GM21515 (cell line): ENCODE data around the gene NKAIN2.

Experiments used
- ATAC-seq: cut with Tn5 transposase; IDR thresholded peaks from one replicate; pipeline ENCODE4 v1.9.1; 2021; ENCODE audit not compliant: unreplicated experiment

The NKAIN2 gene

DNA sequence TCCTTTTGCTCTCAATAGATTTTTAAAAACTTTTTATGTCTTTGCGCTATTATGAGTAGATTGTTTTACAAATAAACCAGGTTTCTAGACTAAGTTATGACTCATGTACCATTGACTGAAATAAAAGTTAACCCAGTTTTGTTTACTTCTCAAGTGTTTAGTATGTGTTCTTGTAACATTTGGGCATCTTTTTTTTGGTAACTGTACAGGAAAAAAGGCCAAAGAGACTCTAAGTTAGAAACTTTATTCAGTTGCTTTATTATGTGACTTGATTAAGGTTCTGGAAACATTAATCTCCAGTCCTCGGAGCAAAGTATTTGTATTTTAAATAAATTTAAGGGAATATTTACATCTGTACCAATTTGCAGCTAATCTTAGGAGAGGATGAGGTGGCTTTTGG is 2.9 kb downstream of the NKAIN2 start:
- ATAC-seq: no peak

DNA sequence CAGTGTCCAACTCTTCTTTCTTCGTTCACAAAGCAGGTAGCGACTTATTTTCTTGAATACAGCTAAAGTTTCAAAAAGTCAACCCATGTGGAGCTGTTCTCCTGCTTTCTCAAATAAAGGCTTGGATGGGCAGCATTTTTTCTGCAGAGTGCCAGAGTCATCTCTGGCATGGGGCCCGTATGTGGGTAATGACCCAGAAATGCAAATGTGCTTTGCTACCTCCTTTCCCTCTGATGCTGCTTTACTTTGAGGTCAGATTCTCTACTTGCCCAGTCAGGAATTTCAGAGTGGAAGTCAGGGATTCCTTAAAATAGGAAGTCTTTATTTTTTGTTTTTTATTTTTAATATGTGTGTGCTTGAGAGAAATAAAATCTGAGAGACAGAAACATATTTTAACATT is 4.9 kb downstream of the NKAIN2 start:
- ATAC-seq: no peak

DNA sequence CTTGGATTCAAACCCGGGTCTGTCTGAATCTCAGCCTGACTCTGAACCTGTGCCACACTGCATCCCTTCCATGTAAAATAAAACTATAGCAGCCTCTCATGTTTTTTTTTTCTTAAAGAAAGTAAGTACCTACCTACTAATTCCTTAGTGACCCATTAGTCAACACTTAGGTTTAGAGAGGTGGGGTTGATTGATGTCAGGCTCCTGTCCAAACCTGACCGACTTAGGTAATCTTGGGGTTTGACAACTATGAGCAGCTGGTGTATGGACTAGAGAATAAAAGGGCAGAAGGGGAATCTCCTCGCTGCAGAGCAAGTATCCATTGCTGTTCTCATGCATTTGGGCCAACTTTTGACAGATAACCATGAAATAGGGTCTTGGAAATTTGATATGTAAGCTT is 6.5 kb downstream of the NKAIN2 start:
- no peak for ATAC-seq

DNA sequence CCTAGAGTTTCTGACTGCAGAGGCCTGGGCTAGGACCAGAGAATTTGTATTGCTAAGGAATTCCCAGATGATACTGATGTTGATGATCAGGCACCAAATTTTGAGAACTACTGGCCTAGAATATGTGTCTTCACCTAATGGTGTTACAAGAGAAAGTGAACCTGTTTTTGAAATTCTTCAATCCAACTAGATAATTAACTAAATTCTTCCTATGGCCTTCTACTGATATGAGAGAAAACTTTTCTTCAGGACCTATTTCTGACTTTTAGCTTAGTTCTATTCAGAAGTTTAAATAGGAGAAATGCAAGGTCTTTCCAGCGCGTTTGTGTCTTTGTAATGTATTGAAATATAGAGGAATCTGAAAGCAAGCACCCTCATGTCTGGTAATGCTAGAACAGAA is 7.3 kb downstream of the NKAIN2 start:
- ATAC-seq: no peak

DNA sequence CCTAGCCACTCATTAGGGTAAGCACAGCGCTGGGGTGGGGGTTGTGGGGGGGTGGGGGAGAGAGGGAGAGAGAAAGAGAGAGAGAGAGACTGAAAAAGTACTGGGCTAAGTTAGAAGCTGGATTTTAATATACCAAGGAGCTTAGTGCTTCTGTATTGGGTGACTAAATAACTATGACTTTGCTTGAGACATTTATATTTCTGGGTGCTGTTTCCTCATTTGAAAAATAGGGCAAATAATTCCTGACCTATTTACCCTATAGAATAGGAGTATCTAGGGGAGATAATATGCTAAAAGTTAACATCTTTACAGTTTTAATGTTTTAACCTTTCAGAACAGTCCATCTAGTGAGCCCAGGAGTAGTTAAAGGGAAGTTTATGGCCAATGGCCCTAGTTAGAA is 7.7 kb downstream of the NKAIN2 start:
- no peak for ATAC-seq

DNA sequence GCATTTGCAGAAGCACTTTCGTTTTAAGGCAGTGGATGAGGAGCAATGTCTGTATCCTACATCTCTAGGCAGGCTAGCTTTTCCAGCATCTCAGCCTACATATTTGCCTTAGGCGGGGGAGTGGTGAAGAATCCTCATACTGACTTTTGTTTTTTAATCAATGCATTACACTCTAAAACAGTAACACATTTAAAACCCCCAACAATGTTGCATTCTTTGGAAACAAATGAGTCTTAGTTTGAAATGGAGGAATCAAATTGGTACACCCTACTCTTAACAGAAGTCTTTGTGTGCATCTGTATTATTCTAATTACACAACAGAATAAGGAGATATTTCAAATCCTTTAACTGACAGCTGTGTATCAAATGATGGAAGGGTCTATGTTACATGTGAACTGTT is 9.0 kb downstream of the NKAIN2 start:
- ATAC-seq: no peak

DNA sequence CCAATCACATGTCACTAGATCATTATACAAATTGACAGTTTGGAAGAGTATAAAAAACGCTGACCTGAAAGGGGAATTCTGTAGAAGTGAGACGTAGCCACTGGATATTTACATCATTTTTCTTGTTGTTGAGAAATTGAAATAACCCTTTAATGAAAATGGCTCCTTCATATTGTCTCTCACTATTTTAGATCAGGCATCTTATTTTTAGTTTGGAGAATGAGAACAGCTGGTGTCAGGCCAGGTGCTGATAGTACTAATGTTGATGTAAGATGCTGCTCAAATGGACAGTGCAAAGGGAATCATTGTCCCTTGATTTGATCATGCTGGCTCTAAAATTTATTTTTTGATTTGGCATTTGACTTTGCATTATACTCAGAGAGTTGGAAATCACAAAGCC is 17.4 kb downstream of the NKAIN2 start:
- ATAC-seq: no peak

DNA sequence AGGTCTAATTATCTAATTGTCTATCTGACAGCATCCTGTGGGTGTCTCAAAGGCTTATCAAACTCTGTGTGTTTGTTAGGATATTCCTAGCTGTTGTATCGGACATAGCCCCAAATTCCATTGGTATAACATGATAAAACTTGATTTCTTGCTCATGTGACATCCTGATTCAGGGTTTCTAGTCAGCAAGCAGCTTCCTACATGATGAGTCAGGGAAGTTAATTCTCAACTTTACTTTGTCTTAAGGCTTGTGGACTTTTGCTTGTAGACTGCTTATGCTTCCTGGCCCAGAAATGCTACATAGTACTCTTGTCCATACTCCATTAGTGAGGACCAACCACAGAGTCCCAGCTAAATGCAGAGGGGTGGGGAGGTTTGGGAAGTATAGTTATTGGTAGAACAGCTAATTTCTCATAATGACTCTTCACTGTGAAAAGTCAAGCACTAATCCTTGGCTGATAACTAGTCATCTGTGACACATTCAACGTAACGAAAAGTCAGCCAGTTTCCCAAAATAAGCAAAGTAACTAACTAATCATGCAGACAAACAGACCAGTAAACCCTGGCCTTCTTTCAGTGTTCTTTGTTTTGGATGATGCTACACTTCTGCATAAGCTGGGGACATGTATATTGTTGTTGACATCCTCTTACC is 25.8 kb downstream of the NKAIN2 start:
- ATAC-seq: no peak

DNA sequence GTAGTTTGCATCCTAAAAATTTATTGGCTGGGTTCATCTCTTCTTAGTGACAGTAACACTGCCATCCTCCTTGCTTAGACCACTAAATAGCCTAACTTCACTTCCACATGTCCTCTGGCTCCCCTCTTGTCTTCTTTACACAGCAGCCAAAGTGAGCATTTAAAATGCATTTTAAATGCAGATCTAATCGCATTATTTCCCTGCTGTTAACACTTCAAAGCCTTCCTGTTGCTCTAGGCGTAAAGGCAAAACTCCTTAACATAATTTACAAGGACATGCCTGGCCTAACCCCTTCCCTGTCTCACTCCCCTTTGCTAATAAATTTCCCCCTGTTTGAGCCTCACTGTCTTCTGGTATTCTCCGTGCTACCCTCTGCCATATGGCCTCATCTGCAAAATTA is 26.5 kb downstream of the NKAIN2 start:
- ATAC-seq: no peak

DNA sequence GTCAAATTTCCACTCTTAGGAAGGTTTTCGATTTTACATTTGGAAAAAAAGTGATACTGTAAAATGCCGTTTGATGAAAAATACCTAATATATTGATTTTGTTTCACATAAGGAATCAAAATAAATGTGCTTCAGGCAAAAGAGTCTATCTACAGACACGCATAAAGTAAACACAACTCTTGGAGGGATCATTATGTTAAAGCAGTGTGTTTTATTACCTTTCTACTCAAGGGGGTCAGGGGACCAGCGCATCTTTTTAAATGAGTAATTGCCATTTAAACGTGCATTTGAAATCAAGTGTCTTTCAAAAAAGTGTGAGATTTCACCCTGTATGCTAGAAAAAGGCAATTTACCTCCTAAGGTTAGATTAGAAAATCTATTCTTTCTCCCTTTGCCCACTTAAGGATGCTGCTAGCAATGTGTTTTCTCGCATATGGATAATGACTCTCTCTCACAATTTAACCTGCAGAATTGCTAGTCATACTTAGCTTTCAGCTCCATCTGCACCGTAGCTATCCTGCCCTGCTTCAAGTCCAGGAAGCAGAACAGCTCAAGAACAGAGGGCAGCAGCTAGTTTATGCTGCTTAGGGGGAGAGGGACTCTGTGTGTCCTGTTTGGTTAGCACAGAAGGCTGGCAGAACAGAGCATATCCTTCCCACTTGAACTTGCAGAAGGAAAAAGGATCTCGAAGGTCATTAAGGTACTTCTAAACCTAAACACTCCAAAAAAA is 35.0 kb downstream of the NKAIN2 start:
- ATAC-seq: no peak

DNA sequence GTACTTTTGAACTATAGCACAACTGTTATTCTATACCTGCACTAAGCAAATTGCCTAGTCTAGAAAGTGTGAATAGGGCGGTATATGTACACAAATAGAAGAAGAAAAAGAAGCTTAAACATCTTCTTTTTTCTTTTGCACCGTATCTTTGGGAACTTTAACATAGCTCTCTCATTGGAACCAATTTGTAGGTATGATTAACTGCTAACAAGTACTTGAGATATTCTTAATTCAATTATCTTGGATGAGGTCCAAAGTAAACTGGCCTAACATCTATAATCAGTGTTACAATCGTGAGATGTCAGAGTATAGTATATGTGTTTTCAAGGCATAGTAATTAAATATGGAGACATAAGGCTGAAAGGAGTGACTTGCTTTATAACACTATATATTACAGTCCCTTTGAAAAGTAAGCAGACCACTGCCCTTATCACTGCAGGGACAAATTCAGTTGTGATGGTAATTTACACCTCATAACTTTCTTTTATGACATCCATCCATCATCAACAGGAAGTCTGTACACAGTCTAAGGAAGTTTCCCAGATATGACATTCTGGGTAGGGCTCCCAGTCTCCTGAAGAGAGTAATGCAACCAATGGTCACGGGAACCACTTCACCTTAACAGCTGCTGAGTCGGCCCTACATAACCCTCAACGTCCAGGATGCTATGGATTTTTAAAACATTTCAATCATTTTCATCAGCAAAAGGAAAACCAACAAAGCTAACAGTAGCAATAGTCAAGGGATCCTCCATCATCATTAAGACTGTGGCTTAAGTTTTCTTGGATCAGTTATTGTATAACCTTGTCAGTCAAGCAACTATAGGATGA is 37.6 kb downstream of the NKAIN2 start:
- ATAC-seq: no peak

DNA sequence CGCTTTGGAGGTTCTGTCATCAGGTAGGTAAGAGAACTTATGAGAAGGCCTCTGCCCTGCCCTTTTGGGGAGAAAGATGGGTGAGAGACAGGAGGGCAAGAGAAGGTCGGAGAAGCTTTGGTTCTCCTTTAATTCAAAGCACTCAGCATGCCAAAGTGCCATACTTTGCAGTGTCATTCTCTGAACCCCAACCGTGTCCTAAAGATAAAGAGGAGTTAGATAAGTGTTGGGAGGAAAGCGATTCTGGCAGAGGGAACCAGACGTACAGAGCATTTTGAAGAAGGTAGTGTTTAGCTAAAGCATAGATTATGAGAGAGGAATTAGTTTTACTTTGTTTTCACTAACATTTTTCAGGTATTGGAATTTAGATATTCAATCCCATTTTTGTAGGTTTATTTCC is 40.3 kb downstream of the NKAIN2 start:
- ATAC-seq: no peak

DNA sequence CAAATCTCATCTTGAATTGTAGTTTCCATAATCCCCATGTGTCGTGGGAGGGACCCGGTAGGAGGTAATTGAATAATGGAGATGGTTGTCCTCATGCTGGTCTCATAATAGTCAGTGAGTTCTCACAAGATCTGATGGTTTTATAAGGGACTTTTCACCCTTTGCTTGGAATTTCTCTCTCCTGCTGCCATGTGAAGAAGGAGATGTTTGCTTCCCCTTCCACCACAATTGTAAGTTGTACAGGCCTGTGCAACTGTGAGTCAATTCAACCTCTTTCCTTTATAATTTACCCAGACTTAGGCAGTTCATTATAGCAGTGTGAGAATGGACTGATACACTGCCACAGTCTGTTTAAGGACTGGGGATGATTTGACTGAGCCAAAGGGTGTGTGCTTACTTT is 44.7 kb downstream of the NKAIN2 start:
- no peak for ATAC-seq

DNA sequence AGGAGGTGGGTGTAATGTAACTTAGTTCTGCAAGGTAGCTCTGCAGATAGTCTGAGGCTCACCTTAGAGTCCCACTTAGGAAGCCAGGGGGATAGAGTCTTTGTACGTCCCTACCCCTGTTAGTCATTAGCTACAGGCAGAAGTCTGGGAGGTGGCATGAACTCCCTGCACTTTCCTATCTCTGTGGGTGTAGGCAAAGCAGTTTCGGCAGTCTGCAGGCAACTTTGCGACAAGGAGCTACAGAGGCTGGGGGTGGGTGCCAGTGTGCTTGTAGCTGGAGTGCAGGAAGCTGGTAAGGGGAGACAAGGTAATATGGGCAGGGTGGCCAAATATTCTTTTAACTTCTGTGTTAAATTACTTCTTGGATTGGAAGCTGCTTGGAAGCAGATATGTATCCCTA is 45.7 kb downstream of the NKAIN2 start:
- ATAC-seq: no peak

DNA sequence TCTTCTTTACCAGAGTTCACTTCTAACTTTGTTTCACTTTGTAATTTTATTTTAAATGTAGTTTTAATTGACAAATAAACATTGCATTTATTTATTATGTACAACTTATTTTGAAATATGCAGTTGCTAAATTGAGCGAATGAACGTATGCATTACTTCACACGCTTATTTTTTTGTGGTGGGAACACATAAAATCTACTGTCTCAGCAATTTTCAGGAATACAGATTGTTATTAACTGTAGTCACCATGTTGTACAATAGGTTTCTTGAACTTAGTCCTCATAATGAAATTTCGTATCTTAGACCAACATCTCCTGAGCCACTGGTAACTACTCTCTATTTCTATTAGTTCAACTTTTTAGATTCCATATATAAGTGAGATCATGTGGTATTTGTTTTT is 46.9 kb downstream of the NKAIN2 start:
- ATAC-seq: no peak

DNA sequence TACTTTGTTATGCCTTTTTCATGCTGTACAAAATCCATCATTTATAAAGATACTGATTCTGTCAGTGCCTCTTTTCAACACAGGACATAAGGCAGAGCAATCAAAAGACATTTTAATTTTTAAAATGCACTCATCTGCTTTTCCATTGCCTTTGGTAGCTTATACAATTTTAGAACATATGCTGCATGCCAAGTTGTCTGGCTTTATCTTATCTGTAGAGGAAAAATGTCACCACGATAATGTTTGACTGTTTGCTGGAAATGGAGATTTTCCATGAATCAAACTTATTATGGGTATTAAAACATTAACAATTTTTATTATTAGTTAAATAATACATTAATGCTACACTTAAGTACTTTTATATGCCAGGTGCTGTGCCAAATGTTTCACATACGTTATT is 50.5 kb downstream of the NKAIN2 start:
- ATAC-seq: no peak

DNA sequence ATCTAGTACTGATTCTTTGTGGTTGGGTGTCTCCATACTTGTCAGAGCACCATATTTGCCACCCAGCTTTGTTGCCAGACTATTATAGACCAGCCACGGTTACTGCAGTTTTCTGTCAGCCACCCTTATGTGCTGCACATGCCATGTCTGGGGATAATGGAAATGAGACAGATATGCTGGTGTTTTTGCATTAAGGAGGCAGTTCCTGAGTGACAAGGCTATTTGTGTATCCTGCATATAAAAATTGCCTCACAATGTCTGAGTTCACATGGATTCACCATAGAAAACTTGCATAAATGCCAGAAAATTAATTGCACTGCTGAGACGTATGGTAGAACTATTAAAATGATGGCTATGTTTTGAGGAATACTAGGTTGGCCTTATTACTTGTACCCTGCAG is 51.8 kb downstream of the NKAIN2 start:
- ATAC-seq: no peak

DNA sequence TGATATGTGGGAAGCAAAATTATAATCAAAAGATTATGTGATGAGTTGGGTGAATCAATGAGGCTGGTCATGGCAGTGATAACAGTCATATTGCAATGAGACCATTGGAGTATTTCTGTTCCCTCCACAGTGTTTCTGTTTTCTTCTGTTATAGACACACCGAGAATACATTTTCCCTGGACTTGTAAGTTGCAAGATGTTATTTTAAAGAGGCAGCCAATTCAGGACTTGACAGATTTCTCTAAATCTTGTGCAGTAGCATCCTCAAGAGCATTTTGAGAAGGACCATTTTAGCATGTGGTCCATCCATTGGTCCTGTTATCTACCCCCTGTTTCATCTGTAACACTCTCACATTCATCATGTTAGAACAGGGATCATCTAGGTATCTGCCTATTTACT is 55.6 kb downstream of the NKAIN2 start:
- ATAC-seq: no peak

DNA sequence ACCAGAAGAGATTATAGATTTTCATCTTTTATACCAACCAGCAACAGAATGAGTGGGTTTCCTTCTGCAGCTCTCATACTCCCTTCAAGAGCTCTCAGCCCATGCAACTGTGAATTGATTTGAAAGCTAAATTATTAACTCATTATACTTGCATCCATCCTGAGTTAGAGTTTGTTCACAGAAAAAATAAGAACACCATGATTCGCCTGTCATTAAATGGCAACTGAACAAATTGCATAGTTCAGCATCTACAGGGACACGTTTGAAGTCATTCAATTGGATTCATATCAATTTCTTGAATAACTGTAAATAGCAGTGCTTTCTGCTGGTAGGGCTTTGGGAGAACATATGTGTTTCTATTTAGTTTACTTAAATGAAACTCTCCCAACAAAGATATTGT is 65.7 kb downstream of the NKAIN2 start:
- ATAC-seq: no peak

DNA sequence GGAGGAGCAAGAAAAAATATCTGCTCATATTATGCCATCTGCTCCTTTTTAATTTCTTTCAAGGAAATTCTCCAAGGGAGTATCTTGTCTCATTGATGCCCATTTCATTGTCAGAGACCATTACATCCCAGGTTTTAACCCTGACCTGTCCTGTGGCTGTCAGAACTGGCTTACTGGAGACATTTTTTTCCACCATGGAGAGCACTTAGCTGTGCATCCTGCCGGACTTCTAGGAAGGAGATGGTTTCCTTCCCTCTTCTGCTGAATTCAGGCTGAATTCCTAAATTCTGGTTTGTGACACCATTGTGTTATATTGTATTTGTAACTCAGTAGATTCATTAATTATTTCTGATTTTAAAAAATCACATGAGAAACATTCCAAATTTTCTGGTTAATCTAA is 70.3 kb downstream of the NKAIN2 start:
- ATAC-seq: no peak

DNA sequence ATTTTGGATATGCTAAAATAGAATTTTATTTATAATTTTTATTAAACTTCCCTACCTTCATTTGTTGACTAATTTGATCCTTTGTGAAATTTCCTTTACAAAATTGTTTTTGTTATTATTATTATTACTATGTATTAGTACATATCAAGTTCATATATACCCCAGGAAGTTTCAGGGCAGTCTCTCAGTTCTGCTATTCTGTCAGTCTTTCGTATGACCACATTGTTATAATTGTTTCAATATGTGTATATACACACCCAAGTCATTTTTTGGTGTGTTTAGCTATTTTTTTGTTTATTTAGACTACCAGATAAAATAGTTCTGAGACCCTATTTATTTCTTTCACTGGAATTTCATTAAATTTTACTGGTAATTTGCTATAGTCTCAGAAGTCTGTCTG is 72.1 kb downstream of the NKAIN2 start:
- no peak for ATAC-seq

DNA sequence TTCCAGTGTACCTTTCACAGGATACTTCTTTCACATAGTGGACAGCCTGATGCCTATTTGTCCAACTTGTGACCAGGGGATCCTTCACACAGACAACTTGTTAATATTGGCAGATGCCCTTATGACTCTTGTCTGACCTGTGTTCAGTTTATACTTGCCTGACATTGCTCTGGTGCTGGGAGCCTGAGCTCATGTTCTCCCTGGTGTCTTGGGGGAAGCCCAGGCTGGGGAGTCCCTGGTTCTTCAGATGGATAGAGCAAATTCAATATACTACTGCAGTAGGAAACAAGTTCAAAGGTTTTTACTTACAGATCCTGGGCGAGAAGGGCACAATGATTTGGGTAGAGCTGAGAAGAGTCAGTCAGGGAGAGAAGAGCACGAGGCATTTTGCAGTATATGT is 76.1 kb downstream of the NKAIN2 start:
- ATAC-seq: no peak
